ENCODE results near the gene HINFP. TPM values are rescaled to one million over a fixed set of nuclear protein-coding genes. Genes with fewer than 3 reads are reported as not detected.

HINFP gene
- total RNA-seq, 1 experiment from 2014 or later, result 38.1 TPM

DNA sequence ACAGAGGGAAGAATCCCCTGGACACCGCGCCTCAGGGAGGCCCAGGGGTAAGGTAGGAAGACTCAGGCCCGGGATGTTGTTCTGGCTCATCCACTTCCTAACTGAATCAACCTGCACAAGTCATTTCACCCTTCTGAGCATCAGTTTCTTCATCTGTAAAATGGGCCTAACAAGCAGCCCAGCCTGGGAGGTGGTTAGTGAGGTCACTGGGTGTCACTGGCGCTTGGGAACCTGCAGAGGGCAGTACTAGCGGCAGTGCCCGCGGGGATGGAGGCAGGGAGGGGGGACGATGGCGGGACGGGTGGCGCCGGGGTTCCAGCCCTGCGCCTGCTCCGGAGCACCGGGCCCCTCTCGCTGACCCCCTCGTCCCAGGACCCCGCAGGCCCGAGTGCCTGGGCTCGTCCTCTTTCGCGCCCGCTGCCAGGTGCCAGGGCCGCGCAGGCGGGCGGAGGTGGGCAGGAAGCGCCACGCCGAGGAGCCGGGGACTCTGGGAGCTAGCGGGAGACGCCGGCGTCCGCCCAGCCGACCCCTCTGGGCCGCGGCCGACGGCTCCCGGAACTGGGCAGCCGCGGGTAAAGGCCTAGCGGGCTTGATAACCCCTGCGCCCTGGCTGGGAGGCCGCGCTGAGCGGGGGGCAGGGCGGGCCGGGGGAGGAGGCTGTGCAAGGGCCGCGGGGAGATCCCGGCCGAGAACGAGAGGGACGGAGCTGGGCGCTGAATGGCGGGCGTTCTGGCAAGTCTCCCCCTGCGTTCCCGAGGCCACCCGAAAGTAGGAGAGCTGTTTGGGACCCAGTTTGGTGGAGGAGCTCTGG lies 47.3 kb downstream of the HINFP start, which contains the start of gene NLRX1 (continued):
- TF ChIP-seq, protein P1, sequence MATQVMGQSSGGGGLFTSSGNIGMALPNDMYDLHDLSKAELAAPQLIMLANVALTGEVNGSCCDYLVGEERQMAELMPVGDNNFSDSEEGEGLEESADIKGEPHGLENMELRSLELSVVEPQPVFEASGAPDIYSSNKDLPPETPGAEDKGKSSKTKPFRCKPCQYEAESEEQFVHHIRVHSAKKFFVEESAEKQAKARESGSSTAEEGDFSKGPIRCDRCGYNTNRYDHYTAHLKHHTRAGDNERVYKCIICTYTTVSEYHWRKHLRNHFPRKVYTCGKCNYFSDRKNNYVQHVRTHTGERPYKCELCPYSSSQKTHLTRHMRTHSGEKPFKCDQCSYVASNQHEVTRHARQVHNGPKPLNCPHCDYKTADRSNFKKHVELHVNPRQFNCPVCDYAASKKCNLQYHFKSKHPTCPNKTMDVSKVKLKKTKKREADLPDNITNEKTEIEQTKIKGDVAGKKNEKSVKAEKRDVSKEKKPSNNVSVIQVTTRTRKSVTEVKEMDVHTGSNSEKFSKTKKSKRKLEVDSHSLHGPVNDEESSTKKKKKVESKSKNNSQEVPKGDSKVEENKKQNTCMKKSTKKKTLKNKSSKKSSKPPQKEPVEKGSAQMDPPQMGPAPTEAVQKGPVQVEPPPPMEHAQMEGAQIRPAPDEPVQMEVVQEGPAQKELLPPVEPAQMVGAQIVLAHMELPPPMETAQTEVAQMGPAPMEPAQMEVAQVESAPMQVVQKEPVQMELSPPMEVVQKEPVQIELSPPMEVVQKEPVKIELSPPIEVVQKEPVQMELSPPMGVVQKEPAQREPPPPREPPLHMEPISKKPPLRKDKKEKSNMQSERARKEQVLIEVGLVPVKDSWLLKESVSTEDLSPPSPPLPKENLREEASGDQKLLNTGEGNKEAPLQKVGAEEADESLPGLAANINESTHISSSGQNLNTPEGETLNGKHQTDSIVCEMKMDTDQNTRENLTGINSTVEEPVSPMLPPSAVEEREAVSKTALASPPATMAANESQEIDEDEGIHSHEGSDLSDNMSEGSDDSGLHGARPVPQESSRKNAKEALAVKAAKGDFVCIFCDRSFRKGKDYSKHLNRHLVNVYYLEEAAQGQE (IDR thresholded peaks at IDR 0.05; ENCODE audit: low read depth), result no peak
- TF ChIP-seq CBX3 (IDR thresholded peaks at IDR 0.05; ENCODE audit: low read depth) (peak; percentile 100), RAD21 (IDR thresholded peaks at IDR 0.05; ENCODE audit: low read depth) (peak; percentile 60), EGR1 (IDR thresholded peaks at IDR 0.05; ENCODE audit: low read depth) (0 out of 2 replicates have a peak, but pooled peaks have one; percentile 6), EZH2phosphoT487 (IDR thresholded peaks at IDR 0.05; ENCODE audit: borderline replicate concordance) (no peak), TCF7L2 (IDR thresholded peaks at IDR 0.05; ENCODE audit: borderline replicate concordance, extremely low read depth, insufficient read depth, insufficient read length) (no peak), ZNF274 (IDR thresholded peaks at IDR 0.05; ENCODE audit: low read depth, low read length) (no peak)

DNA sequence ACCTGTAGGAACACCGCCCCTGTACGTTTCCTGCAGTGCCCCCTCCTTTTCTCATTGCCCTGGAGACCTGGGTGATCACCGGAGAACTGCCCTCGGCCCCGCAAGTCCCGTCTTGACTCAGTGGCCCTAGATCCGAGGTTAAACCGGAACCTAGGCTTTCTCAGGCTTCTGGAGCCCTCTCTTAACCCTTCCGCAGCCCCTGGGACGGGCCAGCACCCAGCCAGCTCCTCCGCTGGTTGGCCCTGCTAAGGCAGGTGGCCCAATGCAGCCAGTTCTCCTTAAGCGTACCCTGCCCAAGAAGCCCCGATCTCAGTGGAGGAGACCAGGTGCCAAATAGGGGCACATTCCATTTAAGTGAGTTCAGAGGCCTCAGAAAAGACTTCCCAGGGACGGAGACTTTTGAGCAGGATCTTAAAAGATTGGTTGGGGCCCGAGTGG lies 47.9 kb downstream of the HINFP start:
- TF ChIP-seq POLR2AphosphoS5 (IDR thresholded peaks at IDR 0.05; ENCODE audit: low read depth, low read length) (no peak; the same call in none of the 2 replicates), EZH2phosphoT487 (IDR thresholded peaks at IDR 0.05; ENCODE audit: borderline replicate concordance) (no peak), EZH2 (IDR thresholded peaks at IDR 0.05) (no peak), JUND (IDR thresholded peaks at IDR 0.05) (no peak), ZFX (IDR thresholded peaks at IDR 0.05) (no peak), ZNF274 (IDR thresholded peaks at IDR 0.05; ENCODE audit: low read depth, low read length) (no peak)
- Histone ChIP-seq H3K79me2 (ENCODE audit: insufficient read depth, low read length) (no peaks in the 10 kb centered on the region; the same call in 1 of the 2 replicates), H2AFZ (ENCODE audit: low read depth, low read length, poor library complexity, severe bottlenecking) (no peak overlapping the region), H4K20me1 (ENCODE audit: insufficient read depth) (no peaks in the 10 kb centered on the region), H3K9me3 (ENCODE audit: control insufficient read depth in 1 of 2, insufficient read depth in 1 of 2, low read depth in 1 of 2, low read length in 2 of 2) (no peaks in the 10 kb centered on the region), H3K27ac (ENCODE audit: low read depth, low read length) (peak overlapping the region; percentile 94), H3K4me1 (ENCODE audit: control insufficient read depth in 1 of 2, insufficient read depth in 2 of 2, low read length in 2 of 2) (peaks cover 29 to 46% of the 10 kb centered on the region in 2 experiments), H3K9ac (ENCODE audit: low read length) (peak overlapping the region; percentile 94), H3K9me2 (ENCODE audit: insufficient read depth) (no peaks in the 10 kb centered on the region), H3K4me2 (ENCODE audit: low read length) (peak overlapping the region; percentile 83), H3K27me3 (ENCODE audit: insufficient read depth, low read length) (no peaks in the 10 kb centered on the region), H3K36me3 (ENCODE audit: control insufficient read depth in 1 of 2, insufficient read depth in 2 of 2, low read length in 2 of 2) (0 out of 4 replicates have a peak, but pooled peaks cover 0 to 4% of the 10 kb centered on the region in 2 experiments), H3K4me3 (replicated peaks in 1 of 2; ENCODE audit: low read depth in 1 of 2, low read length in 2 of 2) (peak overlapping the region; percentile 71 to 83)
- intact Hi-C loops (cut with micrococcal nuclease), result loop anchor here (2.0 kb wide), 1 partner anchor 68 kb away; the partner anchor contains the start of gene DPAGT1
- TSS peak; percentile 57 for BruUV-seq (replicated peaks)
- ATAC-seq (peak; percentile 64), DNase-seq (ENCODE audit: low read depth, low spot score) (peak; percentile 53)
- CTCF ChIA-PET, result interaction anchor here (0.8 to 1.5 kb wide), 9 partner anchors 9 to 306 kb away, joined by 3 to 7 read pairs (median 4); partner anchors contain the start of gene HINFP
- POLR2A ChIA-PET, result interaction anchor here (1.1 to 1.5 kb wide), 5 partner anchors 16 to 74 kb away, joined by 3 to 5 read pairs (median 3); partner anchors contain the start of genes C2CD2L and DPAGT1
- RAD21 ChIA-PET (ENCODE audit: low non-redundant PET in 1 of 2, low total read pairs in 2 of 2, uncharacterized antibody in 2 of 2, unreplicated experiment in 2 of 2), result no interaction called here

Data from HCT116 (cell line).